Germinal center (tissue), 1 donor: ENCODE data around the gene APOBEC3F.
"Not testable (repeated sequence)": the region's sequence is repeated elsewhere in the genome, so short reads cannot be mapped to it uniquely, and the experiment has no call there.

Source experiments
- DNase-seq: peaks from one replicate; pipeline ENCODE4 v3.0.0; 2012; ENCODE audit warnings: mixed read lengths, low spot score

APOBEC3F gene

DNA sequence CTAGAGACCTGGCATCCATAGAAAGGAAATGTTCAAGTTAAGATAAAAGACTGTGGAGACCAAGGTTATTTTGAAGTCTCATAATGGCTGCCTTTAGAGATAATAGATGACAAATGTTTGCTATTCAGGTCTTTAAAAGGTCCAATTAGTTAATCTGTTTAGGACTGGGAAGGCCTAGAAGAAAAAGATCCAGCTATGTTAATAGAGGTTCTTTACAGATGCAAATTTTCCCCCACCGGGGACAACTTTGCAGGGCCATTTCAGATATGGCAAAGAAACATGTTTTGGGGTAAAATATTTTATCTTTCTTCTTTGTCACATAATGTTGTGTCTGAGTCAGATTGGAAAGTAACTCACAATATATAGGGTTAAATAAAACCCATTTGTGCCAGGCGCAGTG is 33.3 kb downstream of the APOBEC3F start:
- DNase-seq, result no peak

DNA sequence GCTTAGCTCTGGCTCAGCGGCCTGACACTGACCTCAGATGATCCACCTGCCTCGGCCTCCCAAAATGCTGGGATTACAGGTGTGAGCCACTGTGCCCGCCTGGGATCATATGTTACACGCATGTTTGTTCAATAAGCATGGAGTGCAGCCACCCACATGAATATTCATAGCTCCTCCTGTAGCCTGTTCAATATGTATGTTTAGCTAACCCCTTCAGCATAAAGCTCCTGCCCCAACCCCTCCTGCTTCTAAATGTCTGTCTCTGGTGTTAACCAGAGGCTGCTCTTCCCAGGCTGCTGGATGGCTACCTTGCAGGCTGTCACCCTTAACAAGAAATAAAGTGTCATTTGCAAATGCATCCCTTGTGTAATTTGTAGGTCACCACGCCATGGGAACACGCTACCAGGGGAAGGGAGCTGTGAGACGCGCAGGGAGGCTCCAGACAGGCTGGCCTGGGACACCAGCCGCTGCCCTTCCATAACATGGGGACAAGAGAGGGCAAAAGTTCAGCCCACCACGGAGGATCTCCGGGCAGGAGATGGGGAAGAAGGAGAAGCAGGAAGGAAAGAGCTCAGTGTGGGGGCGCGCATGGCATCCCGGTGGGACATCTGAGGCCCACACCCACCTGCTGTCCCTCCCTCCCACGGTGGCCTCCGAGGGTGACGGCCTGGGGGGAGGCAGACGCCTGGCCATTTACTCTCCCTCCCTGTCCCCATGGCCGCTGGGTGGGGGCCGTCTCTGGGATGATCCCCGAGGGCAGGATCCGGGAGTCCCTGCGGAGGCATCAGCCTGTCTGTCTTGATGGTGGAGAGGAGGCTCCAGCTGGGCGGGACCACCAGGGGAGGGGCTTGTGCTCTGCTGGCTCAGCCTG is 35.7 kb downstream of the APOBEC3F start:
- DNase-seq, result not testable (repeated sequence)

DNA sequence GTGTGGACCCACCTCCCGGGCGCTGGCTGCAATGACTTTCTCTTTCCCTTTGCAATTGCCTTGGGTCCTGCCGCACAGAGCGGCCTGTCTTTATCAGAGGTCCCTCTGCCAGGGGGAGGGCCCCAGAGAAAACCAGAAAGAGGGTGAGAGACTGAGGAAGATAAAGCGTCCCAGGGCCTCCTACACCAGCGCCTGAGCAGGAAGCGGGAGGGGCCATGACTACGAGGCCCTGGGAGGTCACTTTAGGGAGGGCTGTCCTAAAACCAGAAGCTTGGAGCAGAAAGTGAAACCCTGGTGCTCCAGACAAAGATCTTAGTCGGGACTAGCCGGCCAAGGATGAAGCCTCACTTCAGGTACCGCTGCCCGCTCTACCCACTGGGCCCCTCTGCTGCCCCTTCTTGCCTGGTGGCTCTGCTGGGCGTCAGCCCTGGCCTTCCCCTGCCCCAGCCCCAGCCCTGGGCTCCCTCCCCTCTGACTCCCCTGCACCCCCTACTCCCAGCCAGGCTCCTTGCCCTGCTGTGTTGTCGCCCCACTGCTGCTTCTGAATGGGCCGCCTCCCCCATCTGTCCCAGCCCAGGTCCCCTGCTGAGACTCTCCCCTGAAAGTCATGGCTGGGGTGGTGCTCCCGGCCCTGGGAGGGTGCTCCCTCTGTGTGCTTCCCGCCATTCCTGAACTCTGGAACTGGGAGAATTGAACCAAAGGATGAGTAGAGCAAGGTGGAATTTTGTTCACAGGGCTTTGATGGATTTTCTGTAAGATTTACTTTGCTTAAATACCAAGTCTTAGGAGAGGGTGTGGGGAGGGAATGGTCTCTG is 36.6 kb downstream of the APOBEC3F start, which contains the start of gene APOBEC3G:
APOBEC3G (plus strand) TSS at position 250 of the 815 bp plus-strand sequence; CDS start at position 337, 87 bp downstream.
- not testable (repeated sequence) for DNase-seq

DNA sequence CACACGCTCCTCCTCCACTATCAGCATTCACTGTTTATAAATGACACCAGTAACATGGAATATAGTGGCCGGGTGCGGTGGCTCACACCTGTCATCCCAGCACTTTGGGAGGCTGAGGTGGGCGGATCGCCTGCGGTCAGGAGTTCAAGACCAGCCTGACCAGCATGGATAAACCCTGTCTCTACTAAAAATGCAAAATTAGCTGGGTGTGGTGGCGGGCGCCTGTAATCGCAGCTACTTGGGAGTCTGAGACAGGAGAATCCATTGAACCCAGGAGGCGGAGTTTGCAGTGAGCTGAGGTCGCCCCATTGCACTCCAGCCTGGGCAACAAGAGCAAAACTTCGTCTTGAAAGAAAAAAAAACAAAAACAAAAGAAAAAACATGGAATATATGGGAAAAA is 37.2 kb downstream of the APOBEC3F start:
- DNase-seq, result not testable (repeated sequence)

DNA sequence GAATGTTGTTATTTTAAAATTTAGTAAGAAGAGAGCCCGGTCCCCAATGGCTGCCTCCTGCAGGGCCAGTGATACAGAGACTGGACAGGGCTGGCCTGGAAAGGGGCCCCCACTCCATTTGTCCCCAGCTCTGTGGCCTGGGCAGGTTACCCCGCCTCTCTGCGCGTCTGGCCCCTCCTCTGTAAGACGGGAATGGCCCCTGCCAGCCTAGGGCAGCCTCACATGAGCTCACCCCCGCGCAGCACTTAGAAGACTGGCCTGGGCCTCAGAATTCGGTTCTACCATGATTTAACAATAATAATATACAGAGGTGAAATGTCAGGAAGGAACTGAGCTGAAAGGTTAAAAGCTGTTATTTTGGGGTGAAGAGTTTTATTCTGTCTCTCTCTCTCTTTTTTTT is 37.7 kb downstream of the APOBEC3F start:
- no peak for DNase-seq

DNA sequence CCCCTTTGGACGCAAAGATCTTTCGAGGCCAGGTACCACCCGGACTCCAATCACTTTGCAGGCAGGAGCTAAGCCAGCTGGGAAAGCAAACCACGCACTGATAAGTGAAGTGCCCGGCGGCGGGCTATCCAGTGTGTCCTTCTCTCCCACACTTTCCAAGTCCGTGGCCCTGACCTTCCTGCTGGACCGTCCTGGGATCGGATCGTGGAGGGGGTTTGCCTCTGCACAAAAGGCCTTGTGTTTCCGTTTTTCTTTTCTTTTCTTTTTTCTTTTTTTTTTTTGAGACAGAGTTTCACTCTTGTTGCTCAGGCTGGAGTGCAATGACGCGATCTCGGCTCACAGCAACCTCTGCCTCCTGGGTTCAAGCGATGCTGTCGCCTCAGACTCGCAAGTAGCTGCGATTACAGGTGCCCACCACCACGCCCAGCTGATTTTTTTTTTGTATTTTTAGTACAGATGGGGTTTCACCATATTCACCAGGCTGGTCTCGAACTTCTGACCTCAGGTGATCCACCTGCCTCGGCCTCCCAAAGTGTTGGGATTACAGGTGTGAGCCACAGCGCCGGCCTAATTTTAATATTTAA is 38.5 kb downstream of the APOBEC3F start:
- DNase-seq, result not testable (repeated sequence)

DNA sequence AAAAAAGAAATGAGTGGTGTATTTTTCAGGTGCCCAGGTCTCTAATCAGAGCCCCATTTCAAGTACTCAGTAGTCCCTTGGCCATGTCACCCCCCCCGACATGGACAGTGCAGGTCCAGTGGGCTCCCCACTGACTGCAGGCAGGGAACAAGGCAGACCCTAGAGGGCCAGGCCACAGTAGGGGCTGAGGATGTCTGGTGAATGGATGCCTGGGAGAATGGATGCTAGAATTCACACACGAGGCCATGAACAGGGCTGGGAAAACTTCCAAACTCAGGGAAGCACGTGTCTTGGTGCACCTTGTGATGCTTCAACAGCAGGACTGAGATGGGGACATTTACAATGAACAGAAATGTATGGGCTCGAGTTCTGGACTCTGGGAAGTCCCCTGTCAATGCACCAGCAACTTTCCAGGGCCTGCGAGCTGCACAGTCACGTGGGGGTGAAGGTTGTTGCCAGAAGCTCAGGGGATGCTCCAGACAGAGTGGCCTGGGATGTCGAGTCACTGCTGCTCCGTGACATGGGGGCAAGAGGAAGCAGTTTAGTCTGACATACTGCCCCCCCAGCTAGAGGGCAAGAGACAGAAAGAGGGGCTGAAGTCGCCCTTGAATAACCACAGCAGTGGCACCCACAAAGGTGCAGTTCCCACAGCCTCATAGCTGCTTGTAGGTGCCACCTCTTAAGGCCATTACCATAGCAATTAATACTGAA is 39.5 kb downstream of the APOBEC3F start:
- no peak for DNase-seq

DNA sequence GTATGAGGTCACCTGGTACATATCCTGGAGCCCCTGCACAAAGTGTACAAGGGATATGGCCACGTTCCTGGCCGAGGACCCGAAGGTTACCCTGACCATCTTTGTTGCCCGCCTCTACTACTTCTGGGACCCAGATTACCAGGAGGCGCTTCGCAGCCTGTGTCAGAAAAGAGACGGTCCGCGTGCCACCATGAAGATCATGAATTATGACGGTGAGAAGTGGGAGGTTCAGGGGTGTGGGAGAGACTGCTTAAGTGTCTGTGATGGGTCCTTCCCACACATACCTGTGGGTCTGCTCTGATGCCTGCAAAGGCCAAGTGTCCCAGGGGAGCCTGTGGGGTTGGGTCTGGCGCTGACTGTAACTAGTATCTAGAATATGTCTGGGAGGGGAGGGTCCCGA is 40.4 kb downstream of the APOBEC3F start:
- DNase-seq, result no peak

DNA sequence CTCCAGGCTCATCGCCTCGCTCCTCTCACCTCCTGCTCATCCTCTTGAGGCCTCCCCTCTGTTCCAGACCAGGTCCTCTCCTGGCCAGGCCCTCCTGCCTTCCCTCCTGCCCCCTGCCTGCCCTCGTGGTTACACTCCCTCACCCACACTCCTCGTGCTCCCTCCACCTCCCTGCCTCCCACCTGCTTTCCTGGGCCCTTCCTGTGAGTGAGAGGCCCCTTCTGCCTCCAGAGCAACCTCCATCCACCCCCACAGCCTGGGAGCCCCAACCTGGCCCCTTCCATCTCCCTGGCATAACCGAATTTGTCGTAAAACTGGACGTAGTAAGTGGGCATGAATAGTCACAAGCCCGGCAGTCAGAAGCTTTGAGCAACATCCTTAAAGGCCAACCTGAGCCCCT is 40.9 kb downstream of the APOBEC3F start:
- no peak for DNase-seq

DNA sequence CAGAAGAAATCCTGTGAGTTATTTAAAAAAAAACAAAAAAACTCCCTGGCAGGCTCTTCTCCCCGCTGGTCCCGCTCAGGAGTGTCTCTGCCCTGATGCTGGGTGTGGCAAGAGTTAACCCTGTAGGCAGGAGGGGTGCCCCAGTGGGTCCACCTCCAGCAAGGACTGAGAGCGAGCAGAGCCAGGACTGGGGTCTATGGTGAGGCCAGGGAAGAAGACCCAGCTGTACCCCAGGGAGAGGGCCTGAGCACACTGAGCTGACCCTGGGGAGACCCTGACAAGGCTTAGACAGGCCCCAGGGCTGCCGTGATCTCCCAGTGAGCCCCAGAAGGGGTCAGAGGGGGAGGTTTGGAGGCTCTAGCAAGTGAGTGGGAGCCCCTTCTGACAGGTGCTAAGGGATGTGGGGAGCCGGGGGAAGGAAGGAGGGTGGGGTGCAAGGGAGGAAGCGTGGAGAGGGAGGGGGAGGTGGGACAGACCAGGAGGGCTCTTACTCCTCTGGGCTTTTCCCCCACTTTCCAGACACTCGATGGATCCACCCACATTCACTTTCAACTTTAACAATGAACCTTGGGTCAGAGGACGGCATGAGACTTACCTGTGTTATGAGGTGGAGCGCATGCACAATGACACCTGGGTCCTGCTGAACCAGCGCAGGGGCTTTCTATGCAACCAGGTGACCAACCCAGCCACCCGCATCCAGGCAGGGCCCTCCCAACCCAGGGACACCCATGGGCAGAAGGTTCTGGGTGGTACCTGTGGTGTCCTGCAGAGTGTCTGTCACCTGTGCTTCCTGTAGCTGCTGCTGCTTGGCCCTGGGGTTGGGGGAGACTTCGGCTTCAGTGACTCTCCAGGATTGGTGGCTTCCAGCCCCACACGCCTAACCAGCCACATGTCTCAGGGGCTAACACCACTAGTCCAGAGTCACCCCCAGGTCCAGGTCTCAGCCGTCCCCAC is 42.8 kb downstream of the APOBEC3F start:
- DNase-seq, result no peak

DNA sequence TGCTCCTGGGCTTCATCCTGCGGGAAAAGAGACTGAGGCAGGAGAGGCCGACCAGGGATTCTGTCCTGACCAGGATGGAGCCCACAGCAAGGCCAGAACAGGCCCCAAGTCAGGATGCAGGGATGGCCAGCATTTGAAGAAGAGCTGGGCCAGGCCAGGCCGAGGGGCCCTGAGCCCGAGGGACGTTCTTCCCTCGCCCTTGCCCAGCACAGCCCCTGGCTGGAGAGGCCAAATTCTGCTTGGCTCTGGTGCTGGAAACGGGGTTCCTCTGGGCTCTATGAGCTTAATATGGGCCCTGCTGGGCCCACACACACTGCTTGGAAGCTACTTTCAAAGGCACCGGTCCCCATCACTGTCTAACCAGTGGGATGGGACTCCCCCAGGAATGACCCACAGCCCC is 44.0 kb downstream of the APOBEC3F start:
- no peak for DNase-seq

DNA sequence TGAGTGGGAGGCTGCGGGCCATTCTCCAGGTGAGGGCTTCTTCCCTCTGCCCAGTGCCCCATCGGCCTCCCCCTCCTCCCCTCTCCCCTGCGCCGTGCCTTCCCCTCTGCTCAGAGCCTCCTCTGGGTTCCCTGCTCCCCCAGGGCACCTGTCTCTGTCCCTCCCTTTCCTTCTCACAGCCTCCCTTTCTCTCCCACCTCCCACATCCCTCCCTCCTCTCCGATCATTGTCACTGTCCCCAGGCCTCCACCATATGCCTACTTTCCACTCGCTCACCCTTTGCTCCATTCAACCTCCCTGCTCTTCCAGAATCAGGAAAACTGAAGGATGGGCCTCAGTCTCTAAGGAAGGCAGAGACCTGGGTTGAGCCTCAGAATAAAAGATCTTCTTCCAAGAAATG is 46.4 kb downstream of the APOBEC3F start:
- no peak for DNase-seq

DNA sequence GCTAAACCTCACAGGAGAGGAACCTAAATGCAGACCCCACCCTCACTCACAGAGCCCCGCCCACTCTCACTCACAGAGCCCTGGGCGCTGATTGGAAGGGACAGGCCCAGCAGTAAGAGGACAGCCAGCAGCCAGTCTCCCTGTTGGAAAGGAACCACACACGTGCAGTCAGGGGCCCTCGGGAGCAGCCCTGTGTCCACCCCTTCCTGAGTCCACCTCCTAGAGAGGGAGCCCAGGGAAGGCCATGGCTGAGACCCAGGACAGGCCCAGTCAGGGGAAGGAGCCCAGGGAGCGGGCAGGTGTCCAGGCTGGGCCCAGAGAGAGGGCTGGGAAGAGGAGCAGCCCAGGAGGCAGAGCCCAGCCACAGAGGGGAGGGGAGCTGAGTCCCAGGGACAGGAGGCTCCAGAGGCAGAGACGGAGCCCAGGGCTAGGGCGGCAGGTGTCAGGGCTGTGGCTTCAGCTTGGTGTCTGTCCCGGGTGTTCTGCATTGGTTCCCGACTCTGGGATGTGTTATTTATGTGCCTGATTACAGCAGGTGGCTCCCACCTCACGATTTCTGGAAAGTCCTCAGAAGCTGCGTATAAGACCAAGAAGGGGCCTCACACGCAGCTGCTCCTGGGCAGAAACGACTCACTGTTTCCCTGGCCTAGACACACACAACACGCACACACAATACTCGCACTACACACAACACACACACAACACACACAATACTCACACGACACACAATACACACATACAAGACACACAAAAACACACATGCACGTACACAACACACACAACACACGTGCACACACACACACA is 47.4 kb downstream of the APOBEC3F start:
- DNase-seq, result no peak

DNA sequence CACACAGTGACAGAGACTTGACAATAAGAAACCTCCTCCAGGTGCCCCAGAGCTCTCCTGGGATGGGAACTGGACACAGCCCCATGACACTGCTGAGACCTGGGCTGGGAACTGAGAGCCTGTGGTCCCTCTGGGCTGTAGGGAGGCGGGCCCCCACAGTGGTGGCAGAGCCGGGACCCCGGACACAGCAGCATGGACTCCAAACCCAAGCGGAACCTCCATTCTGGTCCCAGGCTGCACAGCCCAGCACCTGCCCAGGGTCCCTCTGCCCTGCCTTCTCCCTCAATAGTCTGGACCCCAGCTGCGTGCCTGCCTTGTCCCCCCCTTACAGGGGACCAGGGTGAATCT is 48.0 kb downstream of the APOBEC3F start:
- no peak for DNase-seq

DNA sequence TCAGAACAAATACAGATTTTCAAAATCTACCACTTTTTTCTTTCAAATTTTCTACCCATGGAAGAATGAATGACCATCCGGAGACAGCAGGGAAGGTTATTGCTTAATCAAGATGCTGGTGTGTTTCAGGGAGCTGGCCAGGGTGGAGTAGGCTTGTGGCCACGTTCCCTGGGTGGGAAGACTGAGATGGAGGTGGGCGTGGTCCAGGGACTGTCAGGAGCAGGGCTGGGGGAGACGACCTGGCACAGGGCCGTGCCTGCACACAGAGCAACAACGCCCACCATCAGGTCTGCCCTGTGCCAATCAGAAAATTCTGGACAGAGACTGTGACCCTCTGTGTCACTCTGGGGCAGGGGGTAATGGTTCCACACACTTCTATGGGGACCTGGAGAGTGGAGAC is 49.3 kb downstream of the APOBEC3F start:
- DNase-seq, result no peak

DNA sequence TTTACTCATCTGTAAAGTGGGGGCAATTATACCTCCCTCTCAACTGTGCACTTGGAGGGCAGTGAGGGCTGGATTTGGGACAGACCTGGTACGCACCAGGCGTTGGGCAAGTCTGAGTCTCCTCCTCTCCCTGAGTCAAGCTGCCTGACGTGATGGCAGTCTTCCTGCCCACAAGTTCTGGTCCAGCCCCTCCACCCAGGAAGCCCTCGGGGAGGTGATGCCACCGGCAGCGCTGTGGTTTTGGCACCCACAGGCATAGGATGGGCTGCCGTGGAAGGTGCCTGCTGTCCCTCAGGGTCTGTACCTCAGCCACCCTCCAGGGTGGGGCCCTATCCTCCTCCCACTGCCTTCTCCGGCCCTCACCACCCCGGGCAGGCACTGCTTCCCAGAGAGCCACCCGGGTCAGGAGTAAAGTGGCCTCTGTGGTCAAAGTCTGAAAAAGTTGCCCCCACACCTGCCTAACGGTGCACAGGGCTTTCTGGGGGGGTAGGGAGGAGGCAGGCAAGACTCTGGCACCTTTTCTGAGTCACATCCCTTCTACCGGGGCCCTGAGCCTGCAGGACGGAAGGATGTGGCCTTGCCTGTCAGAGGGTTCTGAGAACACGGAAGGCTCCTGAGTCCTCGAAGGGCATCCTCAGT is 49.9 kb downstream of the APOBEC3F start:
- DNase-seq, result no peak

DNA sequence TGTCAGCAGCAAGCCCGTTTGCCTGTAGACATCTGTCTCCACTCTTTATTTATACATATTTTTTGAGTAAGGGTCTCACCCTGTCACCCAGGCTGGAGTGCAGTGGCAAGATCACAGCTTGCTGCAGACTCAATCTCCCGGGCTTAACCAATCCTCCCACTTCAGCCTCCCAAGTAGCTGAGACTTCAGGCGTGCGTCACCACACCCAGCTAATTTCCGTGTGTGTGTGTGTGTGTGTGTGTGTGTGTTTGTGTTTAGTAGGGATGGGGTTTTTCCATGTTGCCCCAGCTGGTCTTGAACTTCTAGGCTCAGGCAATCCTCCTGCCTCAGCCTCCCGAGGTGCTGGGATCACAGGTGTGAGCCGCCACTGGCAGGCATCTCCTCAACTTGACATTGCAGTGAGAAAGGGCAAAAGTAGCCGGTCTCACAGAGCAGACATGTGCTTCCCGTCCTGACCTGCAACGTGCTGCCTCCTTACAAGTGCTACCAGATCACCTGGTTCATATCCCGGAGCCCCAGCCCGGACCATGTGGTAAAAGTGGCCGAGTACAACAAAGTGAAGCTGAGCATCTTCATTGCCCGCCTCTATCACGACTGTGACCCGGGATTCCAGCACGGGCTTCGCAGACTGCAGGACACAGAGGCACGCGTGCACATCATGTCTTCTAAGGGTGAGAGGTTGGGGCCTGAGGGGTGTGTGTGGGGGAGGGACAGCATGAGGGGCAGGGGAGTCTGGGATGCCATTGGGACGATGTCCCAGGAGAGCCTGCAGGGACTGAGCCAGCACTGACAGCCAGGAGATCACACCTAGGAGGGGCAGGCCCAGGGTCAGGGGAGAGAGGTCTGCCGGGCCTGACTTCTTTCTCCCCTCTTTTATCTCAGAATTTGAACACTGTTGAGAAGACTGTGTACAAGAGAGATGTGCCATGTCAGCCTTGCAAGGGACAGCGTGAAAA is 50.7 kb downstream of the APOBEC3F start:
- DNase-seq, result no peak

DNA sequence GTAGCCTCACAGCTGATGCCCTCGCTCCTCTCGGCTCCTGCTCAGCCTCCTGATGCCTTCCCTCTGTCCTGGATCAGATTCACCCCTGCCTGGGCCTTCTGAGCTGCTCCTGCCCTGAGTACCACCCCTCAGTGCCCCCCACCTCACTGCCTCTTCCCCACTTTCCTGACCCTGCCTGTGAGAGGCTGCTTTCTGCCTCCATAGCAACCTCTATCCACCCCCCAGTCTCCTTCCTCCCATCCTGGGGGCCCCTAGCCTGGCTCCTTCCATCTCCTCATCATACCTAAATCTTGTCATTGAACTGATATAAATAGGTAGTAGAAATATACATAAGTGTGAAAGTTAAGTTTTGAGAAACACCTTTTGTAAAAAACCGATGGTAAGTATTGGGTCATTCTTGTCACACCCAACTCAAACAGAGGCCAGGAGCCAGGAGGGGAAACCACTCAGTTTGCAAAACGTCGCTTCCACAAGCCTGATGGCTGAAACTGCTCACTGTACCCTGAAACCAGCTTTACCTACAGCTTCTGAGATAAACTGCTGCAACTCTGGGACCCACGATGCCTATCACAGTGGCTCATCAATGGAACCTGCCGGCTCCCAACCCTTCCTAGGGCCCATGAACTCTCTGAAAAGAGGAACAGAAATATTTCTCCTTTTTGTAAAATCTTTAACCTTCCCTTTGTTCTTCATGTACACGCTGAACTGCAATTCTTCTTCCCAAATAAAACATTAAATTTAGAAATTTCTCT is 51.6 kb downstream of the APOBEC3F start:
- no peak for DNase-seq
